Testis (tissue), 2 donors: ENCODE results near the gene HOXB8.

Experiments used
- POLR2A ChIP-seq: fragments of 450-650 bp; IDR thresholded peaks from one replicate; pipeline ENCODE4 v1.6.1; 2017; ENCODE audit warnings: antibody characterized with exemption, mild to moderate bottlenecking, moderate library complexity
- TF ChIP-seq, protein P1 (sequence below), 3 experiments: fragments of 450-650 bp in 2 of 3; fragments of 200-600 bp in 1 of 3; sonication (generic) in 1 of 3; IDR thresholded peaks; one replicate each; pipeline ENCODE4 v1.5.1; 2016 to 2019; ENCODE audit warnings: antibody characterized with exemption in 3 of 3, mild to moderate bottlenecking in 2 of 3, moderate library complexity in 1 of 3

DNA sequence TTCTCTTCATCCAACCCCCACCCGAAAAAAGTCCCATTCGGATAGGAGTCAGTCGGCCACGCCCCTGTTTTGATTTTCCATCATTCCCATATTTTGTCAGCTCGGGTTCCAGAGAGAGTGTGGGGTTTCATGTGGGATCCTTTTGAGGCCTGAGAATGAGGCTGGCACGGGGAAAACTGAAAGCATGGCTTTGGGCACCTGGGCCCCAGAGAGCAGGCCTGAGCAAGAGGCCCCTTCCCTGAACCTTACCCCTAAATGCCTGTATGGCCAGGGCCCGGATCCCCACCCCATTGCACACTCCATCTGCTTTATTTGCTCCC, 32.4 kb downstream of the HOXB8 start:
- TF ChIP-seq POLR2A = no peak
- TF ChIP-seq, protein P1, sequence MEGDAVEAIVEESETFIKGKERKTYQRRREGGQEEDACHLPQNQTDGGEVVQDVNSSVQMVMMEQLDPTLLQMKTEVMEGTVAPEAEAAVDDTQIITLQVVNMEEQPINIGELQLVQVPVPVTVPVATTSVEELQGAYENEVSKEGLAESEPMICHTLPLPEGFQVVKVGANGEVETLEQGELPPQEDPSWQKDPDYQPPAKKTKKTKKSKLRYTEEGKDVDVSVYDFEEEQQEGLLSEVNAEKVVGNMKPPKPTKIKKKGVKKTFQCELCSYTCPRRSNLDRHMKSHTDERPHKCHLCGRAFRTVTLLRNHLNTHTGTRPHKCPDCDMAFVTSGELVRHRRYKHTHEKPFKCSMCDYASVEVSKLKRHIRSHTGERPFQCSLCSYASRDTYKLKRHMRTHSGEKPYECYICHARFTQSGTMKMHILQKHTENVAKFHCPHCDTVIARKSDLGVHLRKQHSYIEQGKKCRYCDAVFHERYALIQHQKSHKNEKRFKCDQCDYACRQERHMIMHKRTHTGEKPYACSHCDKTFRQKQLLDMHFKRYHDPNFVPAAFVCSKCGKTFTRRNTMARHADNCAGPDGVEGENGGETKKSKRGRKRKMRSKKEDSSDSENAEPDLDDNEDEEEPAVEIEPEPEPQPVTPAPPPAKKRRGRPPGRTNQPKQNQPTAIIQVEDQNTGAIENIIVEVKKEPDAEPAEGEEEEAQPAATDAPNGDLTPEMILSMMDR (IDR thresholded peaks at IDR 0.05) = no peak
